ENCODE results near the gene SYCN. TPM values are rescaled to one million over a fixed set of nuclear protein-coding genes. Genes with fewer than 3 reads are reported as not detected.
A peak's percentile ranks its signal among the peaks of the same experiment; 100 is the strongest.

The SYCN gene
- total and polyA plus RNA-seq, 2 donors from 2014 or later = not detected

DNA sequence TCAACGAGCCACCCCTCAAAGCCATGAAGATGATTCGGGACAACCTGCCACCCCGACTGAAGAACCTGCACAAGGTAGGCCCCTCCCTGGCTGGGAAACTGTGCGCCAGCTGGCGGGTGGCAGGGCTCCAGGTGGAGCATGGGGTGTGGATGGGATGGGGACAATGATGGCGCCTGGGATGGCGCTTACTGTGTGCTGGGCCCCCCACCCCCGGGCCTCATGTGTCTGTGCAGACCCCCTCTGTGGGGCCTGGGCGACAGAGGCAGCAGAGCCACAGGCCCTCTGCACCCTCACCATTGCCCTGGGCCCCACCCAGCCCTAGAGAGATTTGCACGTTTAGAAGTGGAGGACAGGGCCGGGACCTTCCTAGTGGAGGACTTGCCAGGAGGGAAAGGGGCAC lies 26.3 kb downstream of the SYCN start:
- DNase-seq (peak in 1 of 5 donors; percentile 58), FAIRE-seq (no peak)
- TF ChIP-seq, protein P1, sequence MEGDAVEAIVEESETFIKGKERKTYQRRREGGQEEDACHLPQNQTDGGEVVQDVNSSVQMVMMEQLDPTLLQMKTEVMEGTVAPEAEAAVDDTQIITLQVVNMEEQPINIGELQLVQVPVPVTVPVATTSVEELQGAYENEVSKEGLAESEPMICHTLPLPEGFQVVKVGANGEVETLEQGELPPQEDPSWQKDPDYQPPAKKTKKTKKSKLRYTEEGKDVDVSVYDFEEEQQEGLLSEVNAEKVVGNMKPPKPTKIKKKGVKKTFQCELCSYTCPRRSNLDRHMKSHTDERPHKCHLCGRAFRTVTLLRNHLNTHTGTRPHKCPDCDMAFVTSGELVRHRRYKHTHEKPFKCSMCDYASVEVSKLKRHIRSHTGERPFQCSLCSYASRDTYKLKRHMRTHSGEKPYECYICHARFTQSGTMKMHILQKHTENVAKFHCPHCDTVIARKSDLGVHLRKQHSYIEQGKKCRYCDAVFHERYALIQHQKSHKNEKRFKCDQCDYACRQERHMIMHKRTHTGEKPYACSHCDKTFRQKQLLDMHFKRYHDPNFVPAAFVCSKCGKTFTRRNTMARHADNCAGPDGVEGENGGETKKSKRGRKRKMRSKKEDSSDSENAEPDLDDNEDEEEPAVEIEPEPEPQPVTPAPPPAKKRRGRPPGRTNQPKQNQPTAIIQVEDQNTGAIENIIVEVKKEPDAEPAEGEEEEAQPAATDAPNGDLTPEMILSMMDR (IDR thresholded peaks at IDR 0.05; ENCODE audit: borderline replicate concordance, extremely low read depth, insufficient read depth) = no peak
- H3K4me1 ChIP-seq (ENCODE audit: control insufficient read depth in 2 of 3, insufficient read depth in 2 of 3, low read depth in 1 of 3, low read length in 3 of 3) = peaks cover 0 to 2% (median 0%) of the 10 kb centered on the region in 3 donors
- intact Hi-C loops (cut with DNase I) = no loop called here
- no peak overlapping the region for H3K27ac ChIP-seq (ENCODE audit: low read depth in 2 of 2, low read length in 2 of 2)
- H3K4me3 ChIP-seq (ENCODE audit: low read length in 3 of 3) = no peak overlapping the region
- H3K36me3 ChIP-seq (ENCODE audit: control insufficient read depth in 2 of 3, insufficient read depth in 3 of 3, low read length in 3 of 3) = peaks cover 0 to 13% (median 5%) of the 10 kb centered on the region in 3 donors
- no peaks in the 10 kb centered on the region for H3K27me3 ChIP-seq (ENCODE audit: control insufficient read depth, insufficient read depth, low read length)
- H3K9me3 ChIP-seq (ENCODE audit: control insufficient read depth in 2 of 3, insufficient read depth in 1 of 3, low read length in 3 of 3) = no peaks in the 10 kb centered on the region
- H3K9ac ChIP-seq (ENCODE audit: low read length in 3 of 3) = no peak overlapping the region

DNA sequence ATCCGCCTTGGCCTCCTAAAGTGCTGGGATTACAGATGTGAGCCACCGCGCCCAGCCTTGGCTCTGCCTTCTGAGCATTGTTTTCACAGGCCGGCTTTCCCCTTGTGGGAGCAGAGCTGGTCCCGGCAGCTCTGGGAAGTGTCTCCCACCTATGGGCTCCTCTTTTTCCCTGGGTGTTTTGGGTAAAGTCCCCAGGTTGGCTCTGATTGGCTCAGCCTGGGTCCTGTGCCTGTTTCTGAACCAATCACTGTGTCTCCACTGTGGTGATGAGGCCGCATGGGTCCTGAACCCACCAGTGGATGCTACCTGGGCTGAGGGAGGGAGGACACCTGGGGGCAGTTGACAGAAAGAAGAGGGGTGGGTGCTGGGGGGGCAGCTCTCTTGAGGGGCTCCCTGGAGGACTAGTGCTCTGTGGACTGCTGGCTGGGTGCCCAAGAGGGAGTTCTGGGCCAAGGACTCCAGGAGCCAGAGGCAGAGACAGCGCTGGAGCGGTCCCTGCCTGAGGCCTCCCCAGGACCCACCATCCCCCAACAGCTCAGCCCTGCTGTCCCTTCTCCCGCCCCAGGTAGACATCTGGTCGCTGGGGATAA lies 26.9 kb downstream of the SYCN start:
- peak in 1 of 5 donors; percentile 61 for DNase-seq
- Histone ChIP-seq H3K9ac (ENCODE audit: low read length in 3 of 3) (no peak overlapping the region), H3K4me1 (ENCODE audit: control insufficient read depth in 2 of 3, insufficient read depth in 2 of 3, low read depth in 1 of 3, low read length in 3 of 3) (peaks cover 0 to 2% (median 0%) of the 10 kb centered on the region in 3 donors), H3K9me3 (ENCODE audit: control insufficient read depth in 2 of 3, insufficient read depth in 1 of 3, low read length in 3 of 3) (no peaks in the 10 kb centered on the region), H3K27ac (ENCODE audit: low read depth in 2 of 2, low read length in 2 of 2) (no peak overlapping the region), H3K36me3 (ENCODE audit: control insufficient read depth in 2 of 3, insufficient read depth in 3 of 3, low read length in 3 of 3) (peaks cover 0 to 13% (median 5%) of the 10 kb centered on the region in 3 donors), H3K27me3 (ENCODE audit: control insufficient read depth, insufficient read depth, low read length) (no peaks in the 10 kb centered on the region), H3K4me3 (ENCODE audit: low read length in 3 of 3) (no peak overlapping the region)
- no peak for FAIRE-seq
- TF ChIP-seq, protein P1 (IDR thresholded peaks at IDR 0.05; ENCODE audit: borderline replicate concordance, extremely low read depth, insufficient read depth) = no peak
- intact Hi-C loops (cut with DNase I) = no loop called here

DNA sequence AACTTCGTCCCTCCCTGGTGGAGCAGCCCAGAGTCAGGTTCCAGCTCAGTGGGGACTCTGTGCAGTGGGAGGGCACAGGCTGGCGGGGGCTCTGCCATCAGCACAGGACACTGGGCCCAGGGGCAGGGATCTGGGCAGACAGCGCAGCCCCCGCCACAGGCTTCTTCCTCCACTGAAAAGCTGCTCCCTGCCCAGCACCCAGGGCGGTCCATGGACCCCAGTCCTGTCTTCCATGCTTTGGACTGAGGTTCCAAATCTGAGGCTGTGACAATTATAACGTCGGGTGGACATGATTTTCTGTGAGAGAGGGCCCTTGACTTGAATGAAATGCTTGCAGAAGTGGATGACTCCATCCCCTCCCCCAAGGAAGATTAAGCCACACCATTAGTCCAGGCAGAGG lies 28.5 kb downstream of the SYCN start:
- DNase-seq (no peak), FAIRE-seq (no peak)
- H3K27ac ChIP-seq (ENCODE audit: low read depth in 2 of 2, low read length in 2 of 2) = no peak overlapping the region
- H3K9ac ChIP-seq (ENCODE audit: low read length in 3 of 3) = no peak overlapping the region
- H3K4me3 ChIP-seq (ENCODE audit: low read length in 3 of 3) = no peak overlapping the region
- H3K27me3 ChIP-seq (ENCODE audit: control insufficient read depth, insufficient read depth, low read length) = no peaks in the 10 kb centered on the region
- peaks cover 0 to 13% (median 9%) of the 10 kb centered on the region in 3 donors for H3K36me3 ChIP-seq (ENCODE audit: control insufficient read depth in 2 of 3, insufficient read depth in 3 of 3, low read length in 3 of 3)
- H3K4me1 ChIP-seq (ENCODE audit: control insufficient read depth in 2 of 3, insufficient read depth in 2 of 3, low read depth in 1 of 3, low read length in 3 of 3) = peaks cover 0 to 2% (median 0%) of the 10 kb centered on the region in 3 donors
- TF ChIP-seq, protein P1 (IDR thresholded peaks at IDR 0.05; ENCODE audit: borderline replicate concordance, extremely low read depth, insufficient read depth) = no peak
- H3K9me3 ChIP-seq (ENCODE audit: control insufficient read depth in 2 of 3, insufficient read depth in 1 of 3, low read length in 3 of 3) = no peaks in the 10 kb centered on the region
- intact Hi-C loops (cut with DNase I) = no loop called here

Data from kidney (tissue), 14 donors.